ENCODE measurements around the gene PAK4. TPM values are rescaled to one million over a fixed set of nuclear protein-coding genes. Genes with fewer than 3 reads are reported as not detected.

Gene PAK4
- total RNA-seq, 2 experiments from 2014 or later: 9.8 to 11.5 TPM

GRCh38 chr19:39188960-39189359 lies 63.4 kb downstream of the PAK4 start:
- ChIA-PET POLR2A (no interaction called here), CTCF (no interaction called here)

GRCh38 chr19:39190768-39191167 lies 65.2 kb downstream of the PAK4 start:
- ChIA-PET CTCF (no interaction called here), POLR2A (no interaction called here)
- TF ChIP-seq, protein P1, sequence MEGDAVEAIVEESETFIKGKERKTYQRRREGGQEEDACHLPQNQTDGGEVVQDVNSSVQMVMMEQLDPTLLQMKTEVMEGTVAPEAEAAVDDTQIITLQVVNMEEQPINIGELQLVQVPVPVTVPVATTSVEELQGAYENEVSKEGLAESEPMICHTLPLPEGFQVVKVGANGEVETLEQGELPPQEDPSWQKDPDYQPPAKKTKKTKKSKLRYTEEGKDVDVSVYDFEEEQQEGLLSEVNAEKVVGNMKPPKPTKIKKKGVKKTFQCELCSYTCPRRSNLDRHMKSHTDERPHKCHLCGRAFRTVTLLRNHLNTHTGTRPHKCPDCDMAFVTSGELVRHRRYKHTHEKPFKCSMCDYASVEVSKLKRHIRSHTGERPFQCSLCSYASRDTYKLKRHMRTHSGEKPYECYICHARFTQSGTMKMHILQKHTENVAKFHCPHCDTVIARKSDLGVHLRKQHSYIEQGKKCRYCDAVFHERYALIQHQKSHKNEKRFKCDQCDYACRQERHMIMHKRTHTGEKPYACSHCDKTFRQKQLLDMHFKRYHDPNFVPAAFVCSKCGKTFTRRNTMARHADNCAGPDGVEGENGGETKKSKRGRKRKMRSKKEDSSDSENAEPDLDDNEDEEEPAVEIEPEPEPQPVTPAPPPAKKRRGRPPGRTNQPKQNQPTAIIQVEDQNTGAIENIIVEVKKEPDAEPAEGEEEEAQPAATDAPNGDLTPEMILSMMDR (IDR thresholded peaks at IDR 0.05): no peak
- no peak for DNase-seq
- peaks cover 6% of the 10 kb centered on the region for H3K4me1 Mint-ChIP-seq (ENCODE audit: low read depth)
- no peaks in the 10 kb centered on the region for H3K9me3 Mint-ChIP-seq
- intact Hi-C loops (cut with micrococcal nuclease): no loop called here
- H3K27ac Mint-ChIP-seq: no peak overlapping the region
- H3K4me3 Mint-ChIP-seq: no peak overlapping the region
- peaks cover 21% of the 10 kb centered on the region for H3K27me3 Mint-ChIP-seq
- H3K36me3 Mint-ChIP-seq (ENCODE audit: low read depth): no peaks in the 10 kb centered on the region
- no peak for ATAC-seq

More at GRCh38 chr19:39188960-39189359, 63.4 kb downstream of the PAK4 start:
- no peak overlapping the region for H3K27ac Mint-ChIP-seq
- no peaks in the 10 kb centered on the region for H3K36me3 Mint-ChIP-seq (ENCODE audit: low read depth)
- intact Hi-C loops (cut with micrococcal nuclease): loop anchor here (5.0 kb wide), 1 partner anchor 67 kb away; no protein-coding TSS in a partner anchor
- H3K4me3 Mint-ChIP-seq: no peak overlapping the region
- H3K9me3 Mint-ChIP-seq: no peaks in the 10 kb centered on the region
- TF ChIP-seq, protein P1 (IDR thresholded peaks at IDR 0.05): no peak
- no peak for ATAC-seq
- no peaks in the 10 kb centered on the region for H3K4me1 Mint-ChIP-seq (ENCODE audit: low read depth)
- peaks cover 14% of the 10 kb centered on the region for H3K27me3 Mint-ChIP-seq
- DNase-seq: no peak

DNA sequence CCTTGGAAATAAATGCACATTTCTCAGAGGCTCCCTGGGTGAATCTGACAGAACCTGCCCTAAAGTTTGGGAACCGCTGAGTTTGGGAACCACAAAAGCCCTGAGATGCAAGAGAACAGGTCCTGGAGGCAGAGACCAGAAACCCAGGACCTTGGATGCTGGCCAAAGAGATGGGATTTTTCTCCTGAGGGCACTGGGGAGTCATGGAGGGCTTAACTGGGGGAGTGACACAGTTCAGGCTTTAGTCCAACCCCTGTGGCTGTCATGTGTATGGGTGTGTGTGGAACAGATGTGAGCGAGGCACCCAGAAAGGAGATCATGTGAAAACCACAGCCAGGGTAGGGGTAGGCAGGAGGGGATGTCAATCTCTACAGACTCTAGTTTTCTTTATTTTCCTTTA lies 67.3 kb downstream of the PAK4 start:
- H3K4me3 Mint-ChIP-seq: no peak overlapping the region
- peaks cover 35% of the 10 kb centered on the region for H3K27me3 Mint-ChIP-seq
- H3K27ac Mint-ChIP-seq: no peak overlapping the region
- intact Hi-C loops (cut with micrococcal nuclease): no loop called here
- no peaks in the 10 kb centered on the region for H3K36me3 Mint-ChIP-seq (ENCODE audit: low read depth)
- ChIA-PET POLR2A (no interaction called here), CTCF (interaction anchor here (1.7 kb wide), 1 partner anchor 71 kb away, joined by 5 read pairs; no protein-coding TSS in a partner anchor)
- DNase-seq (no peak), ATAC-seq (no peak)
- no peaks in the 10 kb centered on the region for H3K9me3 Mint-ChIP-seq
- TF ChIP-seq, protein P1 (IDR thresholded peaks at IDR 0.05): no peak
- peaks cover 19% of the 10 kb centered on the region for H3K4me1 Mint-ChIP-seq (ENCODE audit: low read depth)

DNA sequence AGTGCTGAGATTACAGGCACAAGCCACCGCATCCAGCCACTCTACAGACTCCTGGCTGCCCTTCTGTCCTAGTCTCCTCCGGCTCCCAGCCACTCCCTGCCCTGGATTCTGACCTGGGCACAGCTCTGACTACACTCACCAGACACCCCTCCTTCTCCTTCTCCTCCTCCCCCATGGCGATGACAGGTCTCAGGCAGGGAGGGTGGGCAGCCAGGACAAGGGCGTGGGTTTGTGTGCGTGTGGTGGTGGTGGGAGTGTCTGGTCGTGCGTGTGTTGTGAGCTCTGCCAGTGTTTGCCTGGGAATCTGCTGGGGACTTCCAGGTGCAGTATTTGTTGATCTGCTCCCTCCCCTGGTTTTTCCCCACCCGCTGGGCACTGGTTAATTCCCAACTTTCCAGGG lies 68.2 kb downstream of the PAK4 start:
- TF ChIP-seq, protein P1 (IDR thresholded peaks at IDR 0.05): no peak
- no peak for DNase-seq
- Mint-ChIP-seq H3K9me3 (no peaks in the 10 kb centered on the region), H3K27me3 (peaks cover 42% of the 10 kb centered on the region), H3K36me3 (ENCODE audit: low read depth) (no peaks in the 10 kb centered on the region), H3K4me3 (no peak overlapping the region), H3K4me1 (ENCODE audit: low read depth) (peaks cover 19% of the 10 kb centered on the region), H3K27ac (no peak overlapping the region)
- POLR2A ChIA-PET: no interaction called here
- ATAC-seq: no peak
- CTCF ChIA-PET: interaction anchor here (1.4 to 1.7 kb wide), 2 partner anchors 18 to 72 kb away, joined by 4 to 5 read pairs; no protein-coding TSS in a partner anchor
- intact Hi-C loops (cut with micrococcal nuclease): no loop called here

DNA sequence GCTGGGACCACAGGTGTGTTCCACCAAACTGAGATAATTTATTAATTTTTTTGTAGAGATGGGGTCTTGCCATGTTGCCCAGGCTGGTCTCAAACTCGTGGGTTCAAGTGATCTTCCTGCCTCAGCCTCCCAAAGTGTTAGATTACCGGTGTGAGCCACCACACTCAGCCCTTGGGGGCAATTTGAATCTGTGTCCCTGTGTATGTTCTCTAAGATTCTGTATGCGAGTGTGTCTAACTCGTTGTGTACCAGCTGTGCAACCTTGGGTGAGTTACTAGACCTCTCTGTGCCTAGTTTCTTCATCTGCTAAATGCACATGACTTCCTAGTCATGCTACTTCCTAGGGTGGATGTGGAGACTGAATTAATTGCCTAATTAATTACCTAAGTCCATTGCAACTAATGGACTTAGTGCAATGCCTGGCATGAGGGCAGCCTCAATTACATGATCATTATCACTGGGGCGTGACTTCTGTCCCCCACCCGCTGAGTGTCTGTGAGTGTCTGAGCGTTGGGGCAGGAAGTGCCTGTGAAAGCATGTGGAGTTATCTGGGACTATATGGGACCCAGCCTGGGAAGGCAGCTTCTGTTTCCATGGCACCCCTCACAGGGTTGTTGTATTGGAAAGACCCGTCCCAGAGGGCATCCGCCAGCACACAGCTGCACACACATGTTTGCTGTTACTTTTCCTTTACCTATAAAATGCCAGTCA lies 69.4 kb downstream of the PAK4 start:
- ATAC-seq (no peak), DNase-seq (no peak)
- POLR2A ChIA-PET: no interaction called here
- Mint-ChIP-seq H3K27me3 (peaks cover 45% of the 10 kb centered on the region), H3K36me3 (ENCODE audit: low read depth) (no peaks in the 10 kb centered on the region), H3K27ac (no peak overlapping the region), H3K4me1 (ENCODE audit: low read depth) (peaks cover 19% of the 10 kb centered on the region), H3K4me3 (no peak overlapping the region), H3K9me3 (no peaks in the 10 kb centered on the region)
- TF ChIP-seq, protein P1 (IDR thresholded peaks at IDR 0.05): no peak
- CTCF ChIA-PET: interaction anchor here (1.0 to 2.3 kb wide), 4 partner anchors 8 to 73 kb away, joined by 3 to 7 read pairs (median 4); no protein-coding TSS in a partner anchor
- intact Hi-C loops (cut with micrococcal nuclease): no loop called here

Measured in activated CD8-positive, alpha-beta T cell treated with anti-CD3 and anti-CD28 coated beads for 36 hours (primary cell).